ENCODE results near the gene COL4A6.

DNA sequence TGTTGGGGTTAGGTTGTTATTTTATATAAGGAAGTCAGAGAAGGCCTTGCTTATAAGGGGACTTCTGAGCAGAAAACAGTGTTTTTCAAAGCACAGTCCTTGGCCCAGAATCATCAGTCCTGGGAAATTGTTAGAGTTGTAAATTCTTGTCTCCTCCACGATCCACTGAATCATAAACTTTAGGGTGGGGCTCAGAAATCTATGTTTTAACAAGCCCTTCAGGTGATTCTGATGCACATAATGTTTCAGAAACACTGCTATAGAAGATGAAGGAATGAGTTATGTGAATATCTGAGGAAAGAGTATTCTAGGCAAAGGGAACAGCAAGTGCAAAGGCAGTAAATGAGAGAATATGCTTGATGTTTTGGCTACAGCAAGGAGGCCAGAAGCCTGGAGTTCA is 121.8 kb downstream of the COL4A6 start:
- TF ChIP-seq, protein P1, sequence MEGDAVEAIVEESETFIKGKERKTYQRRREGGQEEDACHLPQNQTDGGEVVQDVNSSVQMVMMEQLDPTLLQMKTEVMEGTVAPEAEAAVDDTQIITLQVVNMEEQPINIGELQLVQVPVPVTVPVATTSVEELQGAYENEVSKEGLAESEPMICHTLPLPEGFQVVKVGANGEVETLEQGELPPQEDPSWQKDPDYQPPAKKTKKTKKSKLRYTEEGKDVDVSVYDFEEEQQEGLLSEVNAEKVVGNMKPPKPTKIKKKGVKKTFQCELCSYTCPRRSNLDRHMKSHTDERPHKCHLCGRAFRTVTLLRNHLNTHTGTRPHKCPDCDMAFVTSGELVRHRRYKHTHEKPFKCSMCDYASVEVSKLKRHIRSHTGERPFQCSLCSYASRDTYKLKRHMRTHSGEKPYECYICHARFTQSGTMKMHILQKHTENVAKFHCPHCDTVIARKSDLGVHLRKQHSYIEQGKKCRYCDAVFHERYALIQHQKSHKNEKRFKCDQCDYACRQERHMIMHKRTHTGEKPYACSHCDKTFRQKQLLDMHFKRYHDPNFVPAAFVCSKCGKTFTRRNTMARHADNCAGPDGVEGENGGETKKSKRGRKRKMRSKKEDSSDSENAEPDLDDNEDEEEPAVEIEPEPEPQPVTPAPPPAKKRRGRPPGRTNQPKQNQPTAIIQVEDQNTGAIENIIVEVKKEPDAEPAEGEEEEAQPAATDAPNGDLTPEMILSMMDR (IDR thresholded peaks at IDR 0.05; ENCODE audit: low read depth, low read length, missing input control) = no peak
- TF ChIP-seq RAD21 (IDR thresholded peaks at IDR 0.05) (no peak), YY1 (IDR thresholded peaks at IDR 0.05) (no peak), ZBTB33 (IDR thresholded peaks at IDR 0.05) (no peak), FOXA2 (IDR thresholded peaks at IDR 0.05) (no peak), GABPA (IDR thresholded peaks at IDR 0.05 in 1 of 2, conservative IDR thresholded peaks at IDR 0.05 in 1 of 2) (no peak)
- TF ChIP-seq, protein P2, sequence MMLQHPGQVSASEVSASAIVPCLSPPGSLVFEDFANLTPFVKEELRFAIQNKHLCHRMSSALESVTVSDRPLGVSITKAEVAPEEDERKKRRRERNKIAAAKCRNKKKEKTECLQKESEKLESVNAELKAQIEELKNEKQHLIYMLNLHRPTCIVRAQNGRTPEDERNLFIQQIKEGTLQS (IDR thresholded peaks at IDR 0.05) = no peak
